ENCODE results near the gene CPT1A.

Gene CPT1A

GRCh38 chr11:68803766-68804165 is 38.0 kb downstream of the CPT1A start:
- TF ChIP-seq CTCF (IDR thresholded peaks at IDR 0.05; ENCODE audit: insufficient read depth, low read length, poor library complexity, severe bottlenecking): no peak
- DNase-seq (ENCODE audit: extremely low read depth, insufficient read length): no peak
- no peak overlapping the region for H3K4me3 ChIP-seq (replicated peaks; ENCODE audit: low read depth, low read length)
- H3K27me3 ChIP-seq (replicated peaks; ENCODE audit: control insufficient read depth, insufficient read depth, low read length): no peaks in the 10 kb centered on the region
- no peaks in the 10 kb centered on the region; the same call in 1 of the 2 replicates for H3K36me3 ChIP-seq (ENCODE audit: control insufficient read depth, insufficient read depth, low read length)

- Histone ChIP-seq H3K27me3 (replicated peaks; ENCODE audit: control insufficient read depth, insufficient read depth, low read length) (no peaks in the 10 kb centered on the region), H3K4me3 (replicated peaks; ENCODE audit: low read depth, low read length) (no peak overlapping the region), H3K36me3 (ENCODE audit: control insufficient read depth, insufficient read depth, low read length) (no peaks in the 10 kb centered on the region; the same call in 1 of the 2 replicates)
- peak; percentile 74 for TF ChIP-seq CTCF (IDR thresholded peaks at IDR 0.05; ENCODE audit: insufficient read depth, low read length, poor library complexity, severe bottlenecking)
- DNase-seq (ENCODE audit: extremely low read depth, insufficient read length): no peak
These were observed 43.4 kb downstream of the CPT1A start for GRCh38 chr11:68798221-68798813.

GRCh38 chr11:68796801-68797200 is 44.9 kb downstream of the CPT1A start:
- DNase-seq (ENCODE audit: extremely low read depth, insufficient read length): no peak
- H3K27me3 ChIP-seq (replicated peaks; ENCODE audit: control insufficient read depth, insufficient read depth, low read length): no peaks in the 10 kb centered on the region
- H3K4me3 ChIP-seq (replicated peaks; ENCODE audit: low read depth, low read length): no peak overlapping the region
- no peak for TF ChIP-seq CTCF (IDR thresholded peaks at IDR 0.05; ENCODE audit: insufficient read depth, low read length, poor library complexity, severe bottlenecking)
- no peaks in the 10 kb centered on the region; the same call in 1 of the 2 replicates for H3K36me3 ChIP-seq (ENCODE audit: control insufficient read depth, insufficient read depth, low read length)

- TF ChIP-seq CTCF (IDR thresholded peaks at IDR 0.05; ENCODE audit: insufficient read depth, low read length, poor library complexity, severe bottlenecking): no peak
- Histone ChIP-seq H3K27me3 (replicated peaks; ENCODE audit: control insufficient read depth, insufficient read depth, low read length) (no peaks in the 10 kb centered on the region), H3K4me3 (replicated peaks; ENCODE audit: low read depth, low read length) (no peak overlapping the region), H3K36me3 (ENCODE audit: control insufficient read depth, insufficient read depth, low read length) (no peaks in the 10 kb centered on the region; the same call in 1 of the 2 replicates)
- no peak for DNase-seq (ENCODE audit: extremely low read depth, insufficient read length)
These were observed 49.2 kb downstream of the CPT1A start for GRCh38 chr11:68792400-68792966.

- TF ChIP-seq CTCF (IDR thresholded peaks at IDR 0.05; ENCODE audit: insufficient read depth, low read length, poor library complexity, severe bottlenecking): no peak
- Histone ChIP-seq H3K36me3 (ENCODE audit: control insufficient read depth, insufficient read depth, low read length) (peaks cover 3% of the 10 kb centered on the region), H3K27me3 (replicated peaks; ENCODE audit: control insufficient read depth, insufficient read depth, low read length) (no peaks in the 10 kb centered on the region), H3K4me3 (replicated peaks; ENCODE audit: low read depth, low read length) (no peak overlapping the region)
- DNase-seq (ENCODE audit: extremely low read depth, insufficient read length): no peak
These were observed 57.1 kb downstream of the CPT1A start for GRCh38 chr11:68784653-68785052.
